Superior temporal gyrus (tissue), 1 donor: Measurements from ENCODE around the gene TOB1.
"Not testable (repeated sequence)": the region's sequence is repeated elsewhere in the genome, so short reads cannot be mapped to it uniquely, and the experiment has no call there.

Source experiments
- DNase-seq: peaks from one replicate; pipeline ENCODE4 v3.0.0-alpha.2; 2016; ENCODE audit errors: extremely low spot score

Gene TOB1

DNA sequence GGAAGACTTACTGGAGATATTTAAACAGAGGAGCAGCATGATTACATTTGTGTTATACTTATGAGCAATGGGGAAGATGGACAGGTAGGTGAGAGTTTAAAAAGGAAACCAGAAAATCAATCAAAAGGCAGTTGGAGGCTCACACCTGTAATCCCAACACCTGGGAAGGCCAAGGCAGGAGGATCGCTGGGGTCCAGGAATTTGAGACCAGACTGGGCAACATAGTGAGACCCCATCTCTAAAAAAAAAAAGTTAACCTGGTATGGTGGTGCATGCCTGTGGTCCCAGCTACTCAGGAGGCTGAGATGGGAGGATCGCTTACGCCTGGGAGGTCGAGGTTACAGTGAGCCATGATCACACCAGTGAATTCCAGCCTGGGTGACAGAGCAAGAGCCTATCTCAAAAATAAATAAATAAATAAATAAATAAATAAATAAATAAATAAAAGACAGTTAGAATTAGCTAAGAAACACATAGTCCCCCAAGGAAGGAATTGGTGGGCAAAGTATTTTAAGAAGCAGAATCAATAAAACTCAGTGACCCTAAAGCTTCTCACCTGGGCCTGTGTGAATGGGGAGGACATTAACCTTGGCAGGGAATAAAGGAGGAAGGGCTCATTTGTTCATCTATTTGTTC, 32.3 kb upstream of the TOB1 start:
- DNase-seq: no peak

- DNase-seq: not testable (repeated sequence)
Measured at GRCh38 chr17:50894513-50894912, 28.4 kb upstream of the TOB1 start.

DNA sequence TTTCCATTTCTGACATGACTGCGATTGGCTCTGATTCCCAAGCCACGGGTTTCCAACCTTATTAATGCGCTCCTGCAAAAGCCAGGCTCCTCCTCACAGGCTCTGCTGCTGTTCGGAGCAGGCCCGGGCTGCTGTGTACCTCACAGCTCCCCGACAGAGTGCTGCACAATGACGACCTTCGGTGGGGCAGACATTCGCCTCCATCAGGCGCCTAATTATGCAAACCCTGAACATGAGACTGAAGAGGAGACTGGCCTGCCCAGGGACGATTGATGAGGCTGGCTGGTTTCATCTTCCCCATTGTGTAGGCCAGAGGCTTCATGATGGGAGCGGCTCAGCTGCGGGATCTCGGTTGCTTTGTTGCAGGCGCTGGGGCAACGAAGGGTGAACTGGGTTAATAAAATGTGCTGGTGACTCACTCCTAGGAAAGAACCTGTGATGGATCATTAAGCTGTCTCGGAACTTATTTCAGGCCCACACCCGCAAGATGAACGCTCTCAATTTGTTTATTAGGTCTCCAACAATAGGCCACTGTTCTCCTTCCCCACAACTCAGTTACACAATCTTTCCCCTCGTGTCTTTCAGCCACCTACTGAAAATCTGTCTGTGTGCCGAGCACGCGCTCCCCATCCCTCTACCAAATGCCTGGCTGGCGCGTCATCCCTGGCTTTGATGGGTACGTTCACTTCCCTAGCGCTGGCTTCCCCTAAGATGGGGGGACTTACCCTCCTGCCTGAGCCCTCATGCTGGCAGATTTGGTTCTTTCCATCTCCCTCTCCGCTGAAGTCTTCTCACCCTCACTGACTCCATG, 27.2 kb upstream of the TOB1 start:
- peak; percentile 84 for DNase-seq

DNA sequence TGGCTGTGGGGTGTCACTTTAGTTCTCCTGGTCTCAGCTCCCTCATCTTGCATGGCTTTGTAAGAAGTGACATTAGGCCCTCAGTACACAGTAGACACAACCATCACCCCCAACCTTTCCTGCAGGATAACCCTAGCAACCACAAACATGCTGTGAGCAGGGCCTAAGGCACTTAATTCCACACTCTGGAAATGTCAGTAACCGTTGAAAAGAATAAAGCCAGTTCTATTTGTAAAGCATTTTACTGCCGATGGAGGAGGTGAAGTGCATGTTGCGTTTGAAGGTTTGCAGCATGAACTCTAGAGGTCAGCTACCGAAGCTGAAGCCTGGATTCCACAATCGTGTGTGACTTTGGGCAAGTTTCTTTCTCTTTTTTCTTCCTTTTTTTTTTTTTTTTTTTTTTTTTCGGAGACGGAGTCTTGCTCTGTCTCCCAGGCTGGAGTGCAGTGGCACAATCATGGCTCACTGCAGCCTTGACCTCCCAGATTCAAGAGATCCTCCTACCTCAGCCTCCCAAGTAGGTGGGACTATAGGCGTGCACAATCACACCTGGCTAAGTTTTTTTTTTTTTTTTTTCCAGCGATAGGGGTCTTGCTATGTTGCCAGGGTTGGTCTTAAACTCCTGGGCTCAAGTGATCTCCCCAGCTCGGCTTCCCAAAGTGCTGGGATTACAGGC, 26.1 kb upstream of the TOB1 start:
- DNase-seq: no peak

GRCh38 chr17:50891577-50891989, 25.4 kb upstream of the TOB1 start:
- DNase-seq: no peak

DNA sequence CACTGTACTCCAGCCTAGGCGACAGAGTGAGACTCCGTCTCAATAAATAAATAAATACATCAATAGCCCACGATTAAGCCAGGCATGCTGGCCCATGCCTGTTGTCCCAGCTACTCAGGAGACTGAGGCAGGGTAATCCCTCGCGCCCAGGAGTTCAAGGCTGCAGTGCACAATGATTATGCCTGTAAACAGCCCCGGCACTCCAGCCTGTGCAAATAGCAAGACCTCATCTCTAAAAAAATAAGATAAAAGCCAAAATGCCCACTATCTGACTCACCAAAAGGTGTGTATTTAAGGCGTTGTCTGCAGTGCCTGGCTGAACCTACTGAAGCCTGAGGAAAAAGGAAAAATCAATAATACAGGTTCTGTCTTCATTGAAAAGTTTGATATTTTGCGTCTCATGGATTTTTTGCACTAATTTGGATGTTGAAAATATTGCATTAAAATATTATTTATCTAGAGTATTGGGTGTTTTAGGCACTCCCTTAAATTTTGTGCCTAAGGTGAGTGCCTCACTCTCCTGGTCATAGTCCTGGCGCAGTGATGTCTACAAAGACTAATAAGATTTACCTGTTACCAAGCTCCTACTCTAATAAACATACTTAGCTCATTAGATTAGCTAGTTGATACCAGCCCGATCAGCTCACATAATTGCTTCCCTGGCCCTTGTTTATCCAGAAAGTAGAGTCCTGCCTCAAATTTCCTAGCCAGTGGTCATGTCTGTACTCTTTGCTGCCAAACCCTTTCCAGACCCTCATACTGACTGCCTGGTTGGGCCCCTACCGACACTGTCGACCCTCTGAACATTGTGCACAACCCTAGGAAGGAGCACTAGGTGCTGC, 24.7 kb upstream of the TOB1 start:
- no peak for DNase-seq

DNA sequence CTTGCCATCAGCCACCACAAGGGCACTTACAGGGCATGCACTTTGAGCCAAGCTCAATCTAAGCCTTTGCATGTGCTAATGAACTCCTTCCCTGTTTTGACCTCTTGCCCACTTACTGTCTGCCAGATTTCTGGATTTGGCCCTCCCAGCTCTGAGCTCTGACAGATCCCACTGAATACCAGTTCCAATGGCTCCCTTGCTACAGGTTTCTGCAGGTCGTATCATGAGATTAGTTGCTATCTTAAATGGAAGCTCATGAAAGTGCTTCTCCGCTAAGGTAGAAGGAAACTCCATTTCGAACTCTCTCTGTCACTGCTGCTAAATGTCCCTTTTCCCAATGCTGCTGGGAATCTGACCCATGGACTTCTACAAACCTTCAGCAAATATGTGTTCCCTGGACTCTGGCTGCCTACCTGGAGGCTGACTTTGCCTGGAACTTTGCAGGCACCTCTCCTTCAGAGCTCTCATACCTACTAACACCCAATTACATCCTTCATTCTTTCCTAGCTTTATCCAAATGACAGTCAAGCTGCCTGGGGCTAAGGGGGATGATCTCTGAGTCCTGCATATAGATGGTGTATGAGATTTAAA, 23.5 kb upstream of the TOB1 start:
- no peak for DNase-seq

DNA sequence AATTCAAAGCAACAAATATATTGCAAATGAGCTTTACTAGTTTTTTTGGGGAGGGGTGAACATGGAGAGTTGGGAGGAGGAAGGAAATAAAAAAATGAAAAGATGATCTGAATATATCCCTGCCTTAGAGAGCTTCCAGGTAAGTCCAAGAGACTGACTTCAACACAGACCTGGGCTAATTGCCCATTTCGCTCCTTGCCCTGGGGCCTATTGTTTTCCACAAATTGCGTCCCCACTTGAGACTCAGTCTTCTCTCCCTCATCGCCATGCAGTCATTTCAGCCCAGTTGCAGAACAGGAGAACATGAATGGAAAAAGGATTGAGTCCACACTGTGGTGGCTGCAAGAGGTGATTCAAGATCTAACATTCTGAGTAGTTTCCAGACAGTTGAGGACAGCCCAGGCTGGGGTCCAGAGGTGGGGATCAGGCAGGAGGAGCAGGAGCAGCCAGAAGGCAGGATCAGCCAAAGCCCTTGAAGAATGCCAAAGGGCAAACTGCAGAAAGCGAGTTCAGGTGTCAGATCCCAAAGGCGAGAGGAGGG, 21.6 kb upstream of the TOB1 start:
- no peak for DNase-seq

- DNase-seq: no peak
Measured at GRCh38 chr17:50884439-50885311, 18.5 kb upstream of the TOB1 start.

- no peak for DNase-seq
Measured at GRCh38 chr17:50883850-50884438, 17.8 kb upstream of the TOB1 start.

DNA sequence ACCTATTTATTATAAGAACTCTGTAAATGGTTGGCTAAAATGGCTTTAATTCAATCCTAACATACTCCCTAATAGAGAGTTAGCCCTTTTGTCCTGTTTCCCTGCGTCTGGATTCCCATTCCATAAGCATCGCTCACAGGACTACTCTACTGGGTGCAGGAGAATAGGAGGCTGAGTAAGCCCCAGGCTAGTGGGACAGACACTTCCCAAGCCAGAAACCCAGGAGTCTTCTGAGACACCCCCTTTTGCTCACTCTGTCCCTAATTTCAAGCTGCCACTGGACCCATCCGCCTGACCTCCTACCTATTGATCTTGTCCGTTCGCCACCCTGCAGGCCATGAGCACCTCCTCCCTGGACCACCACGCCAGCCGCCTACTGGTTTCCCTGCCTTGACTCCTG, 16.7 kb upstream of the TOB1 start:
- DNase-seq: no peak

DNA sequence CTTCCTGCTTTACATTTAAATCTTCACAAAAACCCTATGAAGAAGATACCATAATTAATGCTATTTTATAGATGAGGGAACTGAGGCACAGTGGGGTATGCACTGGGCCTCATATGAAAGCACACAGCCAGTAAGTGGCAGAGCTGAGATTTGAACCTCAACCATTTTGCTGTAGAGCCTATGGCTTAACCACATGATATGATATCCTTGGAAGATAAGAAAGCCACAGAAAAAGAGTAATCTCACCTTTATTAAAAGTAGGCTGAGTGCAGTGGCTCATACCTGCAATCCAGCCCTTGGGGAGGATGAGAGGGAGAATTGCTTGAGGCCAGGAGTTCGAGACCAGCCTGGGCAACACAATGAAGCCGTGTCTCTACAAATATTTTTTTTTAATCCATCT, 15.0 kb upstream of the TOB1 start:
- no peak for DNase-seq

- DNase-seq: no peak
Measured at GRCh38 chr17:50879086-50879485, 12.9 kb upstream of the TOB1 start.

- DNase-seq: peak; percentile 9
Measured at GRCh38 chr17:50877838-50878237, 11.7 kb upstream of the TOB1 start.

- not testable (repeated sequence) for DNase-seq
Measured at GRCh38 chr17:50877042-50877441, 10.9 kb upstream of the TOB1 start.

- DNase-seq: no peak
Measured at GRCh38 chr17:50875074-50875473, 8.9 kb upstream of the TOB1 start.

- DNase-seq: no peak
Measured at GRCh38 chr17:50872710-50873424, 6.7 kb upstream of the TOB1 start.

DNA sequence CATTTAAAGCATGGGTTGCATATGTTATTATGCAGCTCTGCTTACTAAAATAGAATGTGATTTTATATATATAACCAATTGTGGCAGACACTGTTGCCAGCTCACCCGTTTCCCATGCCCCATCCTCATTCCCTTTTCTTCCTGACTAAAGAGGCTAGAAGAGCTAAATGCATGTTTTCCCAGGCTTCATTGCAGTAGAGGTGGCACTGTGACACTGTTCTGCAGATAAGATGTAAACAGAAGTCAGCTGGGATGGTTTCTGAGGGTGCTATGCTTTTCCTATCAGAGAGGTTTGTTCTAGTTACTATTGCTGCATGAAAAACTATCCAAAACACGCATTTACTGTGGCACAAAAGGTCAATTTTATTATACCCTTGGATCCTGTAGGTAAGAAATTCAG, 5.7 kb upstream of the TOB1 start:
- peak; percentile 56 for DNase-seq

DNA sequence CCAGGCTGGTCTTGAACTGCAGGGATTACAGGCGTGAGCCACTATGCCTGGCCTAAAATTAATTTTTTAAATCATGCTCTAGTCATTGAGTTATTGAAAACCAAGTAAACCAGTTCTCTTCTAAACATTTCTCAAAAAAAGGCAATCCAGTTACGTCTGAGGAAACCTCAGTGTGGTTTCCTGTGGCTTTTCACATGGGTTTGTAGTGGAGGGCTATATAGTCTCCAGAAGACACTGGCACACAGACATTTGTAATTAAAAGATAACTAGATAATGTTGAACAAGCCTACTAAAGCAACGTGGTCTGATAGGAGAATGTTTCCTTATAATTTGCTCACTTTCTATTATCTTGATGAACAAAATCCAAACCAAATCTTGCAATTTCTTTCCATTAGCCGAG, 5.2 kb upstream of the TOB1 start:
- DNase-seq: no peak
